B cell (primary cell): ENCODE measurements around the gene MIPOL1. TPM values are rescaled to one million over a fixed set of nuclear protein-coding genes. Genes with fewer than 3 reads are reported as not detected.
"Not testable (repeated sequence)": the region's sequence is repeated elsewhere in the genome, so short reads cannot be mapped to it uniquely, and the experiment has no call there.

Experiments
- ATAC-seq: fragments of 200-7000 bp; cut with Tn5 transposase; one replicate; pipeline ENCODE4 v1.10.0; 2021; ENCODE audit warnings: low read depth, mild to moderate bottlenecking, moderate number of reproducible peaks, moderate library complexity
- CTCF ChIA-PET: fragments of 350-600 bp; sonication (Branson Sonifier 250); formaldehyde crosslinking; loops from one replicate; lab custom pipeline; 2021; ENCODE audit warnings: antibody characterized with exemption, inconsistent platforms; lab: Charles Lee
- POLR2A ChIA-PET: fragments of 350-600 bp; sonication (Branson Sonifier 250); formaldehyde crosslinking; loops from one replicate; lab custom pipeline; 2021; ENCODE audit warnings: antibody characterized with exemption; lab: Charles Lee
- DNase-seq: peaks from one replicate; pipeline ENCODE4 v3.0.0; 2013
- H2AFZ ChIP-seq: 2 replicates; pipeline ENCODE4 v1.6.1; 2012; ENCODE audit warnings: mild to moderate bottlenecking, low read depth, low read length; ENCODE audit not compliant: insufficient read depth, poor library complexity, severe bottlenecking
- H3K27ac ChIP-seq, 2 donors: 1 replicate in 1 of 2; 2 replicates in 1 of 2; pipeline ENCODE4 v1.5.1; 2012 to 2013; ENCODE audit warnings: low read length in 2 of 2, mild to moderate bottlenecking in 2 of 2, moderate library complexity in 1 of 2
- H3K27me3 ChIP-seq, 4 experiments: fragments of 200-600 bp in 1 of 4; sonication (generic) in 1 of 4; replicated peaks in 1 of 4; 1 replicate in 2 of 4; 2 replicates in 2 of 4; pipeline versions ENCODE4 v1.6.1 to v1.7.0; 2013 to 2016; ENCODE audit warnings: low read length in 3 of 4, mild to moderate bottlenecking in 2 of 4, mixed read lengths in 1 of 4, moderate library complexity in 1 of 4; ENCODE audit not compliant: insufficient read depth in 4 of 4, control insufficient read depth in 3 of 4; ENCODE audit errors: control extremely low read depth in 1 of 4
- H3K36me3 ChIP-seq, 2 experiments: replicated peaks in 1 of 2; 1 replicate in 1 of 2; 2 replicates in 1 of 2; pipeline versions ENCODE4 v1.6.1 to v1.7.1; 2013; ENCODE audit warnings: low read length in 1 of 2; ENCODE audit not compliant: insufficient read depth in 2 of 2, control insufficient read depth in 1 of 2; ENCODE audit errors: control extremely low read depth in 1 of 2, extremely low read depth in 1 of 2
- H3K4me1 ChIP-seq, 2 donors: fragments of 200-600 bp in 1 of 2; sonication (generic) in 1 of 2; 1 replicate in 1 of 2; 2 replicates in 1 of 2; pipeline versions ENCODE4 v1.5.1 to v1.6.1; 2013 to 2017; ENCODE audit warnings: low read length in 2 of 2; ENCODE audit not compliant: control insufficient read depth in 2 of 2, insufficient read depth in 2 of 2
- H3K4me2 ChIP-seq: replicated peaks from 2 replicates; pipeline ENCODE3; 2012; ENCODE audit warnings: mild to moderate bottlenecking, low read depth, low read length; ENCODE audit not compliant: poor library complexity, severe bottlenecking
- H3K4me3 ChIP-seq, 5 experiments: fragments of 200-600 bp in 1 of 5; sonication (generic) in 1 of 5; 1 replicate in 3 of 5; 2 replicates in 2 of 5; pipeline versions ENCODE4 v1.5.1 to v1.7.0; 2011 to 2016; ENCODE audit warnings: low read length in 4 of 5, mild to moderate bottlenecking in 4 of 5, low read depth in 2 of 5, control low read depth in 1 of 5, moderate library complexity in 1 of 5; ENCODE audit not compliant: insufficient read depth in 1 of 5; ENCODE audit errors: control extremely low read depth in 1 of 5, extremely low read depth in 1 of 5
- H3K79me2 ChIP-seq: fragments of 200-600 bp; sonication (generic); one replicate; pipeline ENCODE4 v1.6.0; 2016; ENCODE audit warnings: low read length; ENCODE audit not compliant: control insufficient read depth, insufficient read depth
- H3K9ac ChIP-seq: fragments of 200-600 bp; sonication (generic); 2 replicates; pipeline ENCODE4 v1.6.1; 2017; ENCODE audit warnings: mild to moderate bottlenecking, low read length, moderate library complexity
- H3K9me3 ChIP-seq, 3 donors: one replicate each; pipeline versions ENCODE4 v1.6.1 to v1.7.1; 2013; ENCODE audit warnings: low read length in 2 of 3; ENCODE audit not compliant: control insufficient read depth in 2 of 3, insufficient read depth in 1 of 3; ENCODE audit errors: control extremely low read depth in 1 of 3
- H4K20me1 ChIP-seq: 2 replicates; pipeline ENCODE4 v1.6.0; 2012; ENCODE audit warnings: mild to moderate bottlenecking, low read length; ENCODE audit not compliant: insufficient read depth, control insufficient read depth, poor library complexity, severe bottlenecking
- H3K27ac Mint-ChIP-seq: one replicate; pipeline ENCODE4 v1.8.0; 2021; ENCODE audit warnings: mixed read lengths
- H3K27me3 Mint-ChIP-seq: one replicate; pipeline ENCODE4 v1.8.0; 2021; ENCODE audit warnings: mixed read lengths
- H3K4me1 Mint-ChIP-seq: one replicate; pipeline ENCODE4 v1.8.0; 2021; ENCODE audit warnings: mixed read lengths
- H3K4me3 Mint-ChIP-seq: one replicate; pipeline ENCODE4 v1.8.0; 2021; ENCODE audit warnings: mixed read lengths
- H3K9me3 Mint-ChIP-seq: one replicate; pipeline ENCODE4 v1.8.0; 2022; ENCODE audit warnings: mixed read lengths; ENCODE audit not compliant: insufficient read depth
- EZH2 ChIP-seq: IDR thresholded peaks from 2 replicates; pipeline ENCODE4 v1.6.1; 2012; ENCODE audit warnings: borderline replicate concordance, low read depth, mild to moderate bottlenecking, moderate library complexity, low read length; ENCODE audit not compliant: insufficient read depth, poor library complexity, severe bottlenecking
- WGBS: methylation state at CpG from one replicate; pipeline ENCODE4 v1.1.5; 2013; ENCODE audit warnings: missing lambda C conversion rate; ENCODE audit not compliant: insufficient coverage; 5-methylcytosine and 5-hydroxymethylcytosine counted together
- intact Hi-C: fragments of 100-400 bp; cut with micrococcal nuclease; formaldehyde crosslinking; loops from one replicate; pipeline ENCODE4 v1.10.0; 2022
- polyA plus RNA-seq: library from polyadenylated mRNA; depleted of rRNA; stranded (reverse); fragments of >200 nt; gene quantifications from 2 replicates; pipeline ENCODE4 v1.2.3, GENCODE V29; 2012
- total RNA-seq, 2 donors: library from RNA; stranded (reverse); fragments of 120-200 nt in 1 of 2; gene quantifications; 1 replicate in 1 of 2; 2 replicates in 1 of 2; pipeline versions ENCODE4 v1.2.3 to v1.2.4, GENCODE V29; 2013 to 2022
- TF ChIP-seq, protein P1 (sequence below): fragments of 200-600 bp; IDR thresholded peaks from one replicate; pipeline ENCODE4 v1.8.0; 2022; ENCODE audit warnings: antibody characterized with exemption, mild to moderate bottlenecking

Gene MIPOL1
- total and polyA plus RNA-seq, 2 donors (not counting 1 experiment from before 2014, with no cell fraction given): 0.17 TPM; not detected in 1

DNA sequence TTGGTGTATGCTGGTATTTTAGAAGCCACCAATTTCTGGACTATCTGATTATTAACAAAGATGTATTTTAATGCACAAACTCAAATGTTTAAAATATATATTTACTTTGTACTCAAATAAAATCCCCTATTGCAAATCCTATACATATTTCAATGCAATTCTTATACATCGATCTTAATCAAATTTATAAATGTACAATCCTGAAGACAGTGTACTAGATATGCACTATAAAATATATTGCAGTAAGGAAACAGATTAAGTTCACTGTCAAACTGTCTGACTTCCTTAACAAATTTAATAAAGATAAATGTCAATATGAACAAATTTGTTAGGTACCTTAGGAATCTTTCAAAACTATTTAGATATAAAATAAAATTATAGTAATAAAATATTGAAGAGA lies 353.4 kb downstream of the MIPOL1 start:
- H2AFZ ChIP-seq: no peak overlapping the region
- H3K27me3 ChIP-seq: no peaks in the 10 kb centered on the region
- intact Hi-C loops: no loop called here
- H3K27me3 Mint-ChIP-seq: no peaks in the 10 kb centered on the region
- WGBS: no CpG with 5 or more reads among the region's 1 CpG
- no peaks in the 10 kb centered on the region for H3K4me1 ChIP-seq
- POLR2A ChIA-PET: no interaction called here
- ATAC-seq (no peak), DNase-seq (no peak)
- no peak overlapping the region for H3K9ac ChIP-seq
- no peaks in the 10 kb centered on the region for H3K79me2 ChIP-seq
- H3K36me3 ChIP-seq: no peaks in the 10 kb centered on the region
- H3K9me3 Mint-ChIP-seq: no peaks in the 10 kb centered on the region
- H3K27ac Mint-ChIP-seq: no peak overlapping the region
- peaks cover 0 to 7% (median under 1%) of the 10 kb centered on the region in 3 donors for H3K9me3 ChIP-seq
- H3K4me2 ChIP-seq: no peak overlapping the region
- no peak overlapping the region for H3K4me3 ChIP-seq
- CTCF ChIA-PET: no interaction called here
- H3K4me1 Mint-ChIP-seq: no peaks in the 10 kb centered on the region
- no peak for TF ChIP-seq EZH2
- TF ChIP-seq, protein P1, sequence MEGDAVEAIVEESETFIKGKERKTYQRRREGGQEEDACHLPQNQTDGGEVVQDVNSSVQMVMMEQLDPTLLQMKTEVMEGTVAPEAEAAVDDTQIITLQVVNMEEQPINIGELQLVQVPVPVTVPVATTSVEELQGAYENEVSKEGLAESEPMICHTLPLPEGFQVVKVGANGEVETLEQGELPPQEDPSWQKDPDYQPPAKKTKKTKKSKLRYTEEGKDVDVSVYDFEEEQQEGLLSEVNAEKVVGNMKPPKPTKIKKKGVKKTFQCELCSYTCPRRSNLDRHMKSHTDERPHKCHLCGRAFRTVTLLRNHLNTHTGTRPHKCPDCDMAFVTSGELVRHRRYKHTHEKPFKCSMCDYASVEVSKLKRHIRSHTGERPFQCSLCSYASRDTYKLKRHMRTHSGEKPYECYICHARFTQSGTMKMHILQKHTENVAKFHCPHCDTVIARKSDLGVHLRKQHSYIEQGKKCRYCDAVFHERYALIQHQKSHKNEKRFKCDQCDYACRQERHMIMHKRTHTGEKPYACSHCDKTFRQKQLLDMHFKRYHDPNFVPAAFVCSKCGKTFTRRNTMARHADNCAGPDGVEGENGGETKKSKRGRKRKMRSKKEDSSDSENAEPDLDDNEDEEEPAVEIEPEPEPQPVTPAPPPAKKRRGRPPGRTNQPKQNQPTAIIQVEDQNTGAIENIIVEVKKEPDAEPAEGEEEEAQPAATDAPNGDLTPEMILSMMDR: no peak
- H4K20me1 ChIP-seq: no peaks in the 10 kb centered on the region
- no peak overlapping the region for H3K27ac ChIP-seq
- H3K4me3 Mint-ChIP-seq: no peak overlapping the region

DNA sequence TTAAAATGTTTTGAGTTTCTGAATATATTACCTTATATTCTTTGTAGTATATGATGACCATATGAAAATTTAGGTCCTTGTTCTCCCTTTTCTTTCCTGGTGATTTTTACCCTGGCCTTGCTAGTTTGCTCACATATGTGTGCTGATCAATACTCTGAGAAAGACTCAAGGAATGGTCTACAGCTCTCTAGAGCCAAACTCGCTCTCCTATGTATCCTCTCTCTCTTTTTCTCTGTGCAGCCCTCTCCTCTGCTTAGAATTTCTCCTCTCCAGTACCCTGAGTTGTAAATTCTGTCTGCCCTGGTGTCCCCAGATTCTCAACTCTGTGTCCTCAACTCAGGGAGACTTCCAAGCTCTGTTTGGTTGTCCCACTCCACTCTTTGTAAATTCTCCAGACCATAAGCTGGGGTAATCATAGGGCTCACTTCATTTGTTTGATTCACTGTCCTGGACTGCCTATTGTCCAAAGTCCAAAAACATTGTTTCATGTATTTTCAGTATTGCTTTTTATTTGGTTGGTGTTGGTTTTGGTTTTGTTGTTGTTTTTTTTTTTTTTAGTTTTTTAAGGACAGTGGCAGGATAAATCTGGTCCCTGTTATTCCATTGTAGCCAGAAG lies 356.3 kb downstream of the MIPOL1 start:
- Histone ChIP-seq H3K4me1 (no peaks in the 10 kb centered on the region), H3K9ac (no peak overlapping the region), H3K4me3 (no peak overlapping the region), H4K20me1 (no peaks in the 10 kb centered on the region), H2AFZ (no peak overlapping the region), H3K27ac (no peak overlapping the region), H3K9me3 (peaks cover 0 to 7% (median 3%) of the 10 kb centered on the region in 3 donors), H3K27me3 (no peaks in the 10 kb centered on the region), H3K36me3 (no peaks in the 10 kb centered on the region), H3K79me2 (no peaks in the 10 kb centered on the region), H3K4me2 (no peak overlapping the region)
- WGBS: 100% methylated on average over 1 of the region's 1 CpG
- CTCF ChIA-PET: no interaction called here
- Mint-ChIP-seq H3K4me1 (no peaks in the 10 kb centered on the region), H3K9me3 (no peaks in the 10 kb centered on the region), H3K4me3 (no peak overlapping the region), H3K27me3 (no peaks in the 10 kb centered on the region), H3K27ac (no peak overlapping the region)
- POLR2A ChIA-PET: no interaction called here
- intact Hi-C loops: no loop called here
- ATAC-seq (no peak), DNase-seq (no peak)
- TF ChIP-seq, protein P1: no peak
- no peak for TF ChIP-seq EZH2

DNA sequence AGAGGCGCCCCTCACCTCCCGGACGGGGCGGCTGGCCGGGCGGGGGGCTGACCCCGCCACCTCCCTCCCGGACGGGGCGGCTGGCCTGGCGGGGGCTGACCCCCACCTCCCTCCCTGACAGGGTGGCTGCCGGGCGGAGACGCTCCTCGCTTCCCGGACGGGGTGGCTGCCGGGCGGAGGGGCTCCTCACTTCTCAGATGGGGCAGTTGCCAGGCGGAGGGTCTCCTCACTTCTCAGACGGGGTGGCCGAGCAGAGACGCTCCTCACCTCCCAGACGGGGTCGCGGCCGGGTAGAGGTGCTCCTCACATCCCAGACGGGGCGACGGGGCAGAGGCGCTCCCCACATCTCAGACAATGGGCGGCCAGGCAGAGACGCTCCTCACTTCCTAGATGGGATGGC lies 357.9 kb downstream of the MIPOL1 start:
- H2AFZ ChIP-seq, POLR2A ChIA-PET, H3K4me3 ChIP-seq, H3K27ac Mint-ChIP-seq, H3K27me3 Mint-ChIP-seq, H3K4me1 Mint-ChIP-seq, H3K27me3 ChIP-seq, CTCF ChIA-PET, H3K36me3 ChIP-seq, ATAC-seq, H3K4me3 Mint-ChIP-seq, H4K20me1 ChIP-seq, intact Hi-C loops, H3K4me2 ChIP-seq, H3K79me2 ChIP-seq, H3K4me1 ChIP-seq, H3K9me3 ChIP-seq, H3K9me3 Mint-ChIP-seq, DNase-seq, H3K9ac ChIP-seq, H3K27ac ChIP-seq: not testable (repeated sequence)
- no CpG with 5 or more reads among the region's 33 CpGs for WGBS
